H1 (cell line): ENCODE measurements around the gene USE1.

Experiments
- CHD2 ChIP-seq: IDR thresholded peaks from 2 replicates; pipeline ENCODE4 v1.6.1; 2012; ENCODE audit warnings: low read length, improper control_type of control experiment
- CTCF ChIP-seq, 3 experiments: IDR thresholded peaks; 1 replicate in 2 of 3; 2 replicates in 1 of 3; pipeline versions ENCODE4 v1.5.1 to v1.6.1; 2011; ENCODE audit warnings: low read length in 3 of 3, mild to moderate bottlenecking in 3 of 3, inconsistent platforms in 2 of 3, low read depth in 1 of 3, moderate library complexity in 1 of 3; ENCODE audit not compliant: insufficient read depth in 1 of 3; ENCODE audit errors: control extremely low read depth in 1 of 3
- JUN ChIP-seq: IDR thresholded peaks from 2 replicates; pipeline ENCODE4 v1.6.1; 2011; ENCODE audit warnings: low read depth, mild to moderate bottlenecking, improper control_type of control experiment, low read length
- POLR2A ChIP-seq, 2 experiments: IDR thresholded peaks; 1 replicate in 1 of 2; 2 replicates in 1 of 2; pipeline ENCODE4 v1.6.1; 2011; ENCODE audit warnings: low read depth in 2 of 2, low read length in 2 of 2, mild to moderate bottlenecking in 2 of 2; ENCODE audit errors: control extremely low read depth in 1 of 2
- SIRT6 ChIP-seq: IDR thresholded peaks from one replicate; pipeline ENCODE4 v1.7.1; 2012; ENCODE audit warnings: low read length, inconsistent platforms
- SRF ChIP-seq: IDR thresholded peaks from 2 replicates; pipeline ENCODE4 v1.6.1; 2011; ENCODE audit warnings: mild to moderate bottlenecking, low read depth, low read length, moderate library complexity

- TF ChIP-seq JUN (no peak), CTCF (IDR thresholded peaks at IDR 0.05; ENCODE audit: control extremely low read depth in 1 of 3, insufficient read depth in 1 of 3, low read depth in 1 of 3, low read length in 3 of 3) (no peak), SIRT6 (no peak), CHD2 (no peak), POLR2A (IDR thresholded peaks at IDR 0.05; ENCODE audit: control extremely low read depth in 1 of 2, low read depth in 2 of 2, low read length in 2 of 2) (no peak), SRF (no peak)
Observed at GRCh38 chr19:17184371-17184841, 30.8 kb upstream of the USE1 start.
